Measurements from ENCODE around the gene ANGEL1.

The ANGEL1 gene

GRCh38 chr14:76777721-76778120 lies 35.0 kb downstream of the ANGEL1 start:
- Histone ChIP-seq H3F3A (ENCODE audit: insufficient read depth, low read length) (no peaks in the 10 kb centered on the region), H3K4me2 (ENCODE audit: low read length) (no peak overlapping the region), H3K4me3 (ENCODE audit: low read depth, low read length, poor library complexity, severe bottlenecking) (no peak overlapping the region), H2AFZ (ENCODE audit: low read length) (no peak overlapping the region), H3K79me2 (ENCODE audit: insufficient read depth, low read length) (no peaks in the 10 kb centered on the region), H3K27me3 (ENCODE audit: insufficient read depth, low read length) (no peaks in the 10 kb centered on the region), H4K20me1 (ENCODE audit: insufficient read depth, low read length) (no peaks in the 10 kb centered on the region), H3K4me1 (ENCODE audit: insufficient read depth, low read length, severe bottlenecking) (no peaks in the 10 kb centered on the region), H3K9ac (ENCODE audit: low read length) (no peak overlapping the region), H3K36me3 (ENCODE audit: insufficient read depth, low read length) (peaks cover 19% of the 10 kb centered on the region), H3K9me3 (ENCODE audit: low read length) (no peaks in the 10 kb centered on the region), H3K9me2 (ENCODE audit: low read depth, low read length) (no peaks in the 10 kb centered on the region), H3K27ac (ENCODE audit: low read depth, low read length, poor library complexity, severe bottlenecking) (no peak overlapping the region)
- TF ChIP-seq EZH2 (IDR thresholded peaks at IDR 0.05; ENCODE audit: borderline replicate concordance, low read length) (no peak), CTCF (IDR thresholded peaks at IDR 0.05; ENCODE audit: low read length) (no peak)

GRCh38 chr14:76776428-76777251 lies 36.0 kb downstream of the ANGEL1 start:
- H3K27ac ChIP-seq (ENCODE audit: low read depth, low read length, poor library complexity, severe bottlenecking): no peak overlapping the region
- no peaks in the 10 kb centered on the region for H3F3A ChIP-seq (ENCODE audit: insufficient read depth, low read length)
- H3K9ac ChIP-seq (ENCODE audit: low read length): no peak overlapping the region
- H4K20me1 ChIP-seq (ENCODE audit: insufficient read depth, low read length): no peaks in the 10 kb centered on the region
- H3K27me3 ChIP-seq (ENCODE audit: insufficient read depth, low read length): no peaks in the 10 kb centered on the region
- H3K79me2 ChIP-seq (ENCODE audit: insufficient read depth, low read length): no peaks in the 10 kb centered on the region
- no peaks in the 10 kb centered on the region for H3K4me1 ChIP-seq (ENCODE audit: insufficient read depth, low read length, severe bottlenecking)
- TF ChIP-seq CTCF (IDR thresholded peaks at IDR 0.05; ENCODE audit: low read length): peak; percentile 24; the same call in 1 of the 2 replicates
- TF ChIP-seq EZH2 (IDR thresholded peaks at IDR 0.05; ENCODE audit: borderline replicate concordance, low read length): no peak
- no peaks in the 10 kb centered on the region for H3K9me2 ChIP-seq (ENCODE audit: low read depth, low read length)
- peaks cover 8% of the 10 kb centered on the region for H3K36me3 ChIP-seq (ENCODE audit: insufficient read depth, low read length)
- H2AFZ ChIP-seq (ENCODE audit: low read length): no peak overlapping the region
- H3K9me3 ChIP-seq (ENCODE audit: low read length): no peaks in the 10 kb centered on the region
- no peak overlapping the region for H3K4me2 ChIP-seq (ENCODE audit: low read length)
- no peak overlapping the region for H3K4me3 ChIP-seq (ENCODE audit: low read depth, low read length, poor library complexity, severe bottlenecking)

- no peaks in the 10 kb centered on the region for H3K9me3 ChIP-seq (ENCODE audit: low read length)
- no peak overlapping the region for H2AFZ ChIP-seq (ENCODE audit: low read length)
- no peaks in the 10 kb centered on the region for H3K27me3 ChIP-seq (ENCODE audit: insufficient read depth, low read length)
- H3K9ac ChIP-seq (ENCODE audit: low read length): no peak overlapping the region
- TF ChIP-seq CTCF (IDR thresholded peaks at IDR 0.05; ENCODE audit: low read length) (no peak), EZH2 (IDR thresholded peaks at IDR 0.05; ENCODE audit: borderline replicate concordance, low read length) (no peak)
- no peaks in the 10 kb centered on the region for H3F3A ChIP-seq (ENCODE audit: insufficient read depth, low read length)
- no peak overlapping the region for H3K27ac ChIP-seq (ENCODE audit: low read depth, low read length, poor library complexity, severe bottlenecking)
- H3K9me2 ChIP-seq (ENCODE audit: low read depth, low read length): no peaks in the 10 kb centered on the region
- no peaks in the 10 kb centered on the region for H3K4me1 ChIP-seq (ENCODE audit: insufficient read depth, low read length, severe bottlenecking)
- no peak overlapping the region for H3K4me3 ChIP-seq (ENCODE audit: low read depth, low read length, poor library complexity, severe bottlenecking)
- no peaks in the 10 kb centered on the region for H4K20me1 ChIP-seq (ENCODE audit: insufficient read depth, low read length)
- 0 out of 2 replicates have a peak, but pooled peaks cover under 1% of the 10 kb centered on the region for H3K36me3 ChIP-seq (ENCODE audit: insufficient read depth, low read length)
- H3K4me2 ChIP-seq (ENCODE audit: low read length): no peak overlapping the region
- no peaks in the 10 kb centered on the region for H3K79me2 ChIP-seq (ENCODE audit: insufficient read depth, low read length)
Observed at GRCh38 chr14:76775695-76776427, 36.8 kb downstream of the ANGEL1 start.

Measured in OCI-LY1 (cell line).